HepG2 (cell line): ENCODE data around the gene ONECUT1. TPM values are rescaled to one million over a fixed set of nuclear protein-coding genes. Genes with fewer than 3 reads are reported as not detected.

Experiments used
- ADNP ChIP-seq: sonication (generic); formaldehyde crosslinking; IDR thresholded peaks from 2 replicates; pipeline ENCODE4 v1.4.0; 2020; ENCODE audit warnings: missing genetic modification reagents
- ATF3 ChIP-seq: sonication (generic); formaldehyde crosslinking; IDR thresholded peaks from 2 replicates; pipeline ENCODE4 v1.4.0; 2020; ENCODE audit warnings: missing genetic modification reagents
- CEBPG ChIP-seq: IDR thresholded peaks from 2 replicates; pipeline ENCODE4 v1.6.1; 2016
- EZH2 ChIP-seq: conservative IDR thresholded peaks from 2 replicates; pipeline ENCODE4 v1.6.1; 2012; ENCODE audit warnings: mild to moderate bottlenecking, low read depth, low read length, moderate library complexity
- HMGA1 ChIP-seq: sonication (generic); formaldehyde crosslinking; conservative IDR thresholded peaks from 2 replicates; pipeline ENCODE4 v1.4.0; 2020; ENCODE audit warnings: missing genetic modification reagents
- NKX3-1 ChIP-seq: sonication (generic); formaldehyde crosslinking; IDR thresholded peaks from 2 replicates; pipeline ENCODE4 v1.5.0; 2020; ENCODE audit warnings: missing genetic modification reagents
- NPAS2 ChIP-seq: sonication (generic); formaldehyde crosslinking; IDR thresholded peaks from 2 replicates; pipeline ENCODE4 v1.8.0; 2022; ENCODE audit warnings: mild to moderate bottlenecking, missing genetic modification reagents, borderline replicate concordance
- NR2C2 ChIP-seq: sonication (generic); formaldehyde crosslinking; IDR thresholded peaks from 2 replicates; pipeline ENCODE4 v1.4.0; 2020; ENCODE audit warnings: missing genetic modification reagents, mild to moderate bottlenecking, moderate library complexity, borderline replicate concordance
- NR2F6 ChIP-seq, 2 experiments: IDR thresholded peaks; 2 replicates each; pipeline ENCODE4 v1.6.1; 2016; ENCODE audit warnings: antibody characterized with exemption in 1 of 2, mild to moderate bottlenecking in 1 of 2
- REST ChIP-seq, 2 experiments: IDR thresholded peaks; 2 replicates each; pipeline ENCODE4 v1.6.1; 2011 to 2012; ENCODE audit warnings: low read length in 2 of 2, borderline replicate concordance in 1 of 2, low read depth in 1 of 2, mild to moderate bottlenecking in 1 of 2, moderate library complexity in 1 of 2
- RNF2 ChIP-seq: fragments of 450-650 bp; conservative IDR thresholded peaks from 2 replicates; pipeline ENCODE4 v1.6.1; 2016; ENCODE audit warnings: low read depth
- SAP130 ChIP-seq: IDR thresholded peaks from 2 replicates; pipeline ENCODE4 v1.6.1; 2016; ENCODE audit warnings: low read depth
- SIX4 ChIP-seq: sonication (generic); formaldehyde crosslinking; IDR thresholded peaks from 2 replicates; pipeline ENCODE4 v1.4.0; 2020; ENCODE audit warnings: missing genetic modification reagents
- SRY ChIP-seq: sonication (generic); formaldehyde crosslinking; IDR thresholded peaks from 2 replicates; pipeline ENCODE4 v1.8.0; 2022; ENCODE audit warnings: mild to moderate bottlenecking, missing genetic modification reagents
- TERF1 ChIP-seq: sonication (generic); formaldehyde crosslinking; IDR thresholded peaks from 2 replicates; pipeline ENCODE4 v1.8.0; 2022; ENCODE audit warnings: mild to moderate bottlenecking, missing genetic modification reagents, moderate library complexity
- TOPORS ChIP-seq: sonication (generic); formaldehyde crosslinking; IDR thresholded peaks from 2 replicates; pipeline ENCODE4 v1.8.0; 2023; ENCODE audit warnings: mild to moderate bottlenecking, missing genetic modification reagents
- YEATS2 ChIP-seq: sonication (generic); formaldehyde crosslinking; IDR thresholded peaks from 2 replicates; pipeline ENCODE4 v1.4.0; 2020; ENCODE audit warnings: missing genetic modification reagents, borderline replicate concordance
- ZBTB2 ChIP-seq: sonication (generic); formaldehyde crosslinking; IDR thresholded peaks from 2 replicates; pipeline ENCODE4 v1.8.0; 2022; ENCODE audit warnings: low read depth, missing genetic modification reagents
- ZBTB8A ChIP-seq: sonication (generic); formaldehyde crosslinking; IDR thresholded peaks from 2 replicates; pipeline ENCODE4 v1.4.0; 2020; ENCODE audit warnings: mild to moderate bottlenecking, low read depth, missing genetic modification reagents, borderline replicate concordance
- ZNF605 ChIP-seq: sonication (generic); formaldehyde crosslinking; IDR thresholded peaks from 2 replicates; pipeline ENCODE4 v1.8.0; 2022; ENCODE audit warnings: mild to moderate bottlenecking, missing genetic modification reagents
- ZNF724P ChIP-seq: sonication (generic); formaldehyde crosslinking; IDR thresholded peaks from 2 replicates; pipeline ENCODE4 v1.8.0; 2022; ENCODE audit warnings: missing genetic modification reagents, borderline replicate concordance
- ZNF749 ChIP-seq: sonication (generic); formaldehyde crosslinking; IDR thresholded peaks from 2 replicates; pipeline ENCODE4 v1.8.0; 2022; ENCODE audit warnings: mild to moderate bottlenecking, missing genetic modification reagents, moderate library complexity, borderline replicate concordance
- ZNF75D ChIP-seq: sonication (generic); formaldehyde crosslinking; IDR thresholded peaks from 2 replicates; pipeline ENCODE4 v1.8.1; 2023; ENCODE audit warnings: missing genetic modification reagents, mild to moderate bottlenecking, borderline replicate concordance
- ZNF83 ChIP-seq: sonication (generic); formaldehyde crosslinking; IDR thresholded peaks from 2 replicates; pipeline ENCODE4 v1.4.0; 2020; ENCODE audit warnings: missing genetic modification reagents, mild to moderate bottlenecking, borderline replicate concordance
- polyA plus RNA-seq, 8 experiments: library from polyadenylated mRNA; depleted of rRNA in 3 of 8; stranded (reverse) in 7 of 8; unstranded in 1 of 8; fragments of >200 nt; fragmentation: Illumina TruSeq in 4 of 8; extraction: Trizol in 4 of 8; gene quantifications; 2 replicates each; pipeline versions ENCODE4 v1.2.1 to v1.2.3, GENCODE V29; 2011 to 2016; ENCODE audit warnings: low read depth in 4 of 8, missing spikeins in 1 of 8, mixed read lengths in 1 of 8; ENCODE audit not compliant: insufficient read depth in 1 of 8
- total RNA-seq, 5 experiments: library from RNA; depleted of rRNA; stranded (reverse); fragments of >200 nt; fragmentation: Illumina TruSeq; extraction: Trizol; gene quantifications; 2 replicates each; pipeline ENCODE4 v1.2.3, GENCODE V29; 2016; ENCODE audit warnings: low read depth in 1 of 5

Gene ONECUT1
- total and polyA plus RNA-seq, 2 of the 13 experiments (the other 11 are each of a cell fraction or from before 2014, with no cell fraction given), result 3.5 to 9.1 TPM

GRCh38 chr15:52790169-52790708 is at the start of gene ONECUT1 (continued):
- TF ChIP-seq REST (IDR thresholded peaks at IDR 0.05; ENCODE audit: borderline replicate concordance in 1 of 2, low read depth in 1 of 2, low read length in 2 of 2), result no peak
- TF ChIP-seq ZNF724P (CRISPR knock-in tag), result no peak; the same call in 1 of the 2 replicates
- TF ChIP-seq YEATS2 (CRISPR knock-in tag), result no peak
- no peak for TF ChIP-seq ZNF749 (CRISPR knock-in tag)
- TF ChIP-seq ATF3 (CRISPR knock-in tag), result no peak
- peak; percentile 68; the same call in 1 of the 2 replicates for TF ChIP-seq TOPORS (CRISPR knock-in tag)
- TF ChIP-seq ZNF605, result no peak; the same call in 1 of the 2 replicates
- TF ChIP-seq SRY (CRISPR knock-in tag), result peak; percentile 79; the same call in 1 of the 2 replicates
- 0 out of 2 replicates have a peak, but pooled peaks have one; percentile 29 for TF ChIP-seq RNF2
- TF ChIP-seq HMGA1 (CRISPR knock-in tag), result no peak
- no peak for TF ChIP-seq ZBTB8A (CRISPR knock-in tag)
- no peak for TF ChIP-seq ADNP (CRISPR knock-in tag)
- no peak for TF ChIP-seq CEBPG (CRISPR knock-in tag)
- no peak for TF ChIP-seq EZH2
- no peak for TF ChIP-seq TERF1 (CRISPR knock-in tag)
- TF ChIP-seq ZBTB2 (CRISPR knock-in tag), result no peak
- TF ChIP-seq ZNF75D (CRISPR knock-in tag), result no peak
- no peak for TF ChIP-seq NPAS2 (CRISPR knock-in tag)
- TF ChIP-seq SAP130 (CRISPR knock-in tag), result peak; percentile 54; the same call in 1 of the 2 replicates
- no peak for TF ChIP-seq NR2C2
- TF ChIP-seq NKX3-1 (CRISPR knock-in tag), result 0 out of 2 replicates have a peak, but pooled peaks have one; percentile 75
- TF ChIP-seq NR2F6 (IDR thresholded peaks at IDR 0.05), result no peak
- no peak; the same call in 1 of the 2 replicates for TF ChIP-seq NR2F6 (CRISPR knock-in tag; IDR thresholded peaks at IDR 0.05)
- 0 out of 2 replicates have a peak, but pooled peaks have one; percentile 82 for TF ChIP-seq ZNF83 (CRISPR knock-in tag)
- no peak for TF ChIP-seq SIX4 (CRISPR knock-in tag)
